NCI-H2227 (cell line): Measurements from ENCODE around the gene KISS1R.
A peak's percentile ranks its signal among the peaks of the same experiment; 100 is the strongest.

Source experiments
- DNase-seq: peaks from one replicate; lab custom pipeline; 2025; ENCODE audit not compliant: unreplicated experiment; lab: John Stamatoyannopoulos, UW

The KISS1R gene

GRCh38 chr19:899336-900042, 17.6 kb upstream of the KISS1R start:
- DNase-seq: no peak

- DNase-seq: no peak
Observed at GRCh38 chr19:900043-900301, 17.2 kb upstream of the KISS1R start.

- no peak for DNase-seq
Observed at GRCh38 chr19:900302-901111, 16.6 kb upstream of the KISS1R start.

- no peak for DNase-seq
Observed at GRCh38 chr19:901216-902092, 15.7 kb upstream of the KISS1R start.

GRCh38 chr19:902093-902370, 15.1 kb upstream of the KISS1R start:
- DNase-seq: no peak

- no peak for DNase-seq
Observed at GRCh38 chr19:902446-903226, 14.5 kb upstream of the KISS1R start.

- peak; percentile 71 for DNase-seq
Observed at GRCh38 chr19:903266-903797, 13.8 kb upstream of the KISS1R start.

- no peak for DNase-seq
Observed at GRCh38 chr19:904545-904944, 12.6 kb upstream of the KISS1R start.

GRCh38 chr19:906480-906879, 10.7 kb upstream of the KISS1R start:
- DNase-seq: no peak

GRCh38 chr19:907183-907853, 9.8 kb upstream of the KISS1R start:
- DNase-seq: no peak

GRCh38 chr19:911197-912033, 5.7 kb upstream of the KISS1R start:
- no peak for DNase-seq

GRCh38 chr19:912181-913079, 4.7 kb upstream of the KISS1R start:
- no peak for DNase-seq

GRCh38 chr19:913080-913748, 3.9 kb upstream of the KISS1R start, which contains the start of gene R3HDM4:
R3HDM4 (minus strand) TSS chr19:913219; CDS start chr19:913157, 62 bp downstream.
- DNase-seq: peak; percentile 69

GRCh38 chr19:916645-917322, 349 bp upstream of the KISS1R start:
- peak; percentile 53 for DNase-seq

GRCh38 chr19:918152-918437, 962 bp downstream of the KISS1R start:
- DNase-seq: no peak

GRCh38 chr19:918481-919198, 1.5 kb downstream of the KISS1R start:
- peak; percentile 76 for DNase-seq
